ENCODE data around the gene A4GALT. TPM values are rescaled to one million over a fixed set of nuclear protein-coding genes. Genes with fewer than 3 reads are reported as not detected.
A peak's percentile ranks its signal among the peaks of the same experiment; 100 is the strongest.

Gene A4GALT
- total and polyA plus RNA-seq, 10 of the 15 experiments (the other 5 are each of a cell fraction or from before 2014, with no cell fraction given) = 0.04 to 3.9 (median 2.3) TPM; not detected in 1

- ATAC-seq = no peak
- no peak for DNase-seq (ENCODE audit: low read depth, low spot score)
- CTCF ChIA-PET = interaction anchor here (3.8 kb wide), 1 partner anchor 51 kb away, joined by 21 read pairs; no protein-coding TSS in a partner anchor
- Histone ChIP-seq H3K4me2 (ENCODE audit: control insufficient read depth, insufficient read depth) (no peak overlapping the region), H3K79me2 (ENCODE audit: control insufficient read depth, insufficient read depth, low read length) (peaks cover 33% of the 10 kb centered on the region), H3K9me3 (replicated peaks; ENCODE audit: control insufficient read depth, insufficient read depth, low read length) (peaks cover 4% of the 10 kb centered on the region; the same call in 2 of the 3 replicates), H3K9ac (ENCODE audit: control insufficient read depth, insufficient read depth, low read length) (no peak overlapping the region), H4K20me1 (ENCODE audit: control insufficient read depth, insufficient read depth) (no peaks in the 10 kb centered on the region), H3K27me3 (replicated peaks in 1 of 2; ENCODE audit: control insufficient read depth in 2 of 2, insufficient read depth in 2 of 2, low read length in 1 of 2) (no peaks in the 10 kb centered on the region), H3K4me3 (no peak overlapping the region), H3K4me1 (ENCODE audit: control insufficient read depth, insufficient read depth, low read length) (peaks cover 49% of the 10 kb centered on the region), H3K36me3 (ENCODE audit: control insufficient read depth in 2 of 2, insufficient read depth in 2 of 2, low read length in 1 of 2) (no peaks in the 10 kb centered on the region; a peak in 2 of 4 replicates), H3K27ac (ENCODE audit: control insufficient read depth, insufficient read depth) (0 out of 2 replicates have a peak overlapping the region, but pooled peaks have one; percentile 8), H2AFZ (ENCODE audit: control insufficient read depth, low read depth, low read length) (no peak overlapping the region)
- intact Hi-C loops (cut with micrococcal nuclease; ENCODE audit: unreplicated experiment) (no loop called here), in situ Hi-C loops (cut with MboI) (no loop called here)
- FAIRE-seq = no peak
- WGBS (ENCODE audit: insufficient coverage, insufficient replicate concordance, low lambda C conversion rate, missing lambda C conversion rate) = 86% methylated on average over 4 of the region's 4 CpGs
- POLR2A ChIA-PET = no interaction called here
- SMC1A ChIA-PET (ENCODE audit: uncharacterized antibody, unreplicated experiment) = interaction anchor here (0.6 to 4.2 kb wide), 2 partner anchors 12 to 138 kb away, joined by 3 to 18 read pairs; no protein-coding TSS in a partner anchor
- BruUV-seq (replicated peaks) = no TSS peak
- RAD21 ChIA-PET (ENCODE audit: unreplicated experiment) = no interaction called here
- TF ChIP-seq RELB (IDR thresholded peaks at IDR 0.05; ENCODE audit: low read depth) (no peak), POLR2AphosphoS5 (IDR thresholded peaks at IDR 0.05; ENCODE audit: low read length) (no peak), CREM (IDR thresholded peaks at IDR 0.05; ENCODE audit: low read depth) (no peak), SREBF1 (IDR thresholded peaks at IDR 0.05; ENCODE audit: low read length) (no peak), PKNOX1 (IDR thresholded peaks at IDR 0.05) (no peak), CBFB (IDR thresholded peaks at IDR 0.05; ENCODE audit: low read depth) (no peak), NKRF (conservative IDR thresholded peaks at IDR 0.05) (no peak), BCL3 (IDR thresholded peaks at IDR 0.05; ENCODE audit: borderline replicate concordance, insufficient read depth, low read depth, low read length, poor library complexity, severe bottlenecking) (no peak), TARDBP (IDR thresholded peaks at IDR 0.05; ENCODE audit: borderline replicate concordance) (no peak), WRNIP1 (IDR thresholded peaks at IDR 0.05; ENCODE audit: borderline replicate concordance, low read depth, low read length) (no peak), TAF1 (IDR thresholded peaks at IDR 0.05; ENCODE audit: borderline replicate concordance, low read depth, low read length) (no peak), E4F1 (IDR thresholded peaks at IDR 0.05; ENCODE audit: borderline replicate concordance, partially characterized antibody) (no peak), NFYB (IDR thresholded peaks at IDR 0.05; ENCODE audit: insufficient read depth, low read depth, low read length) (no peak)
Measured at GRCh38 chr22:42714768-42715390, 5.8 kb downstream of the A4GALT start.
